ENCODE measurements around the gene SAMM50.

SAMM50 gene

DNA sequence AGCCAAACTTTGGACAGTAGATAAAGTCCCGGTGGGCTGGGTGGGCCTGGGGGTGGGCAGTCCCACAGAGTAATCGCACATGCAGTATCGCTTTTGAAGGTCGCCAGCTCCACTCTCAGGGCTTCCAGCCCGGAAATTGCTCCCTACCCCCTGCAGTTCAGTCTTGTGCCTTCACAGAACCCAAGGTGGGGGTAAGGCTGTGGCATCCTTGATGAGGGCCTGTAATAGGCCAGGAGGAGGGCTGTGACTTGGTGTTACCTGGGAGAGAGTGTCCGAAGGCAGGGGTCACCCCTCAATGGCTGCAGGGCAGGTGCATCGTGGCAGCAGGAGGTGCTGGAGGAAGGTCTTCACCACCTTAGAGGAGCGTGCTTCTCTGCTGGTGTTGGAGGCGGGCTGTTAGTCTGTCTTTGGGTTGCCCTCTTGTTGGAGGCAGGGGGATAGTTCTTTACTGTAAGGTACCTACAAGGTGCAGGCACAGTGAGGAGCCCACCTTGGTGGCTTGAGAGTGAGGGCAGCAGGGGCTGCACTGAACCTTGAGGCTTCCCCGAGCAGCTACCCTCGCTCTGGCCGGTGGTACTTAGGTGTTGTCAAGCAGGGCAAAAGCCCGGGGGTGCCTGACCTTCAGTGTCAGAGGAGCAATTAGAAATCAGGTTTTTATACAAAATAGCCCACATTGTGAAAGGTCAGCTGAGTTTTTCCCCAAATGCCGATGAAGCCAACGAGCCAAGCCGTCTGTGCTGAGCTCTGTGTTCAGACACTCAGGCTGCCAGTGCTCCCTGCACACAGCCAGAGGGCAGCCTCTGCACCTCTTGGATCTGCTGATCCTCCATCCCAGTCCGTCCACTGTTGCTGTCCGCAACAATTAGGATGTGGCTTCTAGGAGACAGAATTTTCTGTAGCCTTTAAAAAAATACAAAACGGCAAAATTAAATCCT is 21.9 kb downstream of the SAMM50 start:
- no peak for DNase-seq (ENCODE audit: low read depth)

DNA sequence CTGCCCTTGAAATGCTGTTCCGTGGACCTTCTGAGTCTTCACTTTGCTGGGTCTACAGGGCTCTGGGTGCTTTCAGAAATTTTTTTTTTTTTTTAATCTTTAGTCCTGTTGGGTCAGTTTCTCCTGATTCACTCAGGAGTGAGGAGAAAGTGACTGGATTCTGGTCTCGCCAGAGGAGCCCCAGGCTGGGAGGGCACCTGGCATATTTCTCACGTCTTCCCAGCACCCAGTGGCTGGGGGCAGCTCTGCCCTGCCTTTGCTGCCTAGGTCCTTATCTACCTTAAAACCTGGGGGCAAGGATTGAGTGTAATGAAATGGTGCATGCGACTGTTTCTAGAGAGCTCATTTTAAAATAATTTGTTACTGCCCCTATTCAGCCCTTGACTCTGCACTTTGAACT is 23.3 kb downstream of the SAMM50 start:
- no peak for DNase-seq (ENCODE audit: low read depth)

DNA sequence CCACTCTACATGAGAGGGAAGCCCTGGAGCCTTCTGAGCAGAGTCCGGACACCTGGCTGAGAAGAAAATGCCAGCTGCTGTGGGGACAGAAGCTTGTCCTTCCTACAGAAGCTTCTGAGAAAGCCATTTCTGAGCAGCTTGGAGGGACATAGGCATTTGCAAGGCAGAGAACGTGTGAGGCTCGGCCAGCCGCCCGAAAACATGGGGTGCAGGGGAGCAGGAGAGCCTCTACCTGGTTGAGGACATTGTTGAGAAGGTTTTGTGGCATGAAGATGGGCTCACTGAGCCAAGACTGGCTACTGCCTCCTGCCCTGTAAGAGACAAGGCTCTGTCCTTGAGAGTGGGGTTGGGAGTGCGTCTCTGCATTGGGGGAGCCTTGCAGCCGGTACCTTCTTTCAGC is 25.3 kb downstream of the SAMM50 start:
- DNase-seq (ENCODE audit: low read depth): no peak

DNA sequence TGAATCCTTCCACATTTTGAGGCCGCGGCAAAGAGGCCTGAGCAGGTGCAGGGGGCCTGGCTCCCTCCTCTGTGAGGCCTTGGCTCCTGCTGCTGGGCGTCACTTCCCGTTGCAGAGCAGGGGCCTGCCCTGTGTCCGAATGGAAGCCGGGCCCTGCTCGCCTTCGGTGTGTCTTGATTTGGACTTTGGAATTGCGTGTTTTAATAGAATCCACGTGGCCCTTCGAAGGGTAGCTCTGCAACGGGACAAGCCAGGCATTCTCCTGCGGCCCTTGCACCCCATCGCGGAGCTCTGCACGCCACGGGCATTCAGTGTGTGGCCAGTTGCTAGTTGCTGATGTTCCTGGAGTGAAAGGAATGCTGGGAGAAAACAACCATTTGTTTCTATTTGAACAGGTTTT is 25.8 kb downstream of the SAMM50 start:
- DNase-seq (ENCODE audit: low read depth): no peak

DNA sequence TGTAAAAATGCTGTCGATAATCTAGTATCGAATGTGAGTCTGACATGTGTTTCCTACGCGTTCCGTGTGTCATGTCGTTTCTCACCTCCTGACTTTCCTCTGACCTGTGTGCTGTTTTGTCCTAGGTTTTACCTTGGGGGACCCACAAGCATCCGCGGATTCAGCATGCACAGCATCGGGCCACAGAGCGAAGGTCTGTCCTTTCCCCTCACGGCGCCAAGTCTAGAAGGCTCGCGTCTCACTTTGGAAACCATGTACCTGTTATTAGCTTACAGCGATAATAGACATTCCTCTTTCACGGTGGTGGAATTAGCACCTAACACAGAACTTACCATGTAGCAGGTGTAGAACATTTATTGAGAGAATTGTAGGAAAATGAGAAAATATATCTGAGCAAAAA is 28.6 kb downstream of the SAMM50 start:
- DNase-seq (ENCODE audit: low read depth): no peak

DNA sequence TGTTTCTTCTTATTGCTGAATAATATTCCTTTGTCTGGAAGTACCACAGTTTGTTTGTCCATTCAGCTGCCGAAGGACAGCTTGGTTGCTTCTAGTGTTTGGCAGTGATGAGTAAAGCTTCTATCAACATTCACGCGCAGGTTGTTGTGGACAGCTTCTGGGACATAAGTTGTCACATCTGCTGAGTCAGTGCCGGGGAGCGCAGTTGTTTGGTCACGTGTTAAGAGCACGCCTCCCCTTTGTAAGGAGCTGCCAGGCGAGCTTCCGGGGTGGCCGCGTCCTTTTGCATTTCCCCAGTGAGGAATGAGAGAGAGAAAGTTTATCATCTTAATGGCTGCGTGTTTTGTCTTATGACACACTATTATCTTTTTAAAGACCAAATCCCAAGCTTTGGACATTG is 30.3 kb downstream of the SAMM50 start:
- no peak for DNase-seq (ENCODE audit: low read depth)

DNA sequence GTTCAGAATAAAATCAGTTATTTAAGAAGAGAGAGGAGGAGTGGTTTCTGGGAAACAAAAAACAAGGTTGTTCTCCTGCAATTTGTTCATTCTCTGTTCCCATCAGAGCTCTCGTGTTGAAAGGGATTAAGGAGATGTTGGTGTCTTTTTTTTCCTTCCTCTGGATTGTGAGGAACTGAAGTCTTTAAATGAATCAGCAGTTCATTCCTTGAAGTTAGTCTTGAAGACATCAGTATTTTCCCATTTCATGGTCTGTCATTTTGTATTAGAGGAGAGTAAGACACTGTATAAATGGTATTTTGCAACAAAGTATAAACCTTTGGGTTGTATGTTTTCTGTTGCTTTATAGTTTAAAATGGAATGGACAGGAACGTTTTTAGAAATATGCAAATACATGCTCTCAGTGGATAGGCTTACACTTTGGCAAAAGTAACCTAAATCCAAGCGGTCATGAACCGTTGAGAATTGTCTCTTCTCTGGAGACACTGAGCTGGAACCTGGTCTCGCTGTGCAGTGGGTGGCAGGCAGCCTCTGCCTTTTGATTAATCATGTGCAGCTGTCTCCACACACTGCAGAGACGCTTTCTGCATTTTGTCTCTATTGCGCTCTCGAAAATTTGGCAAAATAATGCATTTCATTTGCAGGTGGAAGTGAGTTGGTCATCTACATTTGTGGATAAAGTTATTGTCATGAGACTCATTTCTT is 33.0 kb downstream of the SAMM50 start:
- no peak for DNase-seq (ENCODE audit: low read depth)

DNA sequence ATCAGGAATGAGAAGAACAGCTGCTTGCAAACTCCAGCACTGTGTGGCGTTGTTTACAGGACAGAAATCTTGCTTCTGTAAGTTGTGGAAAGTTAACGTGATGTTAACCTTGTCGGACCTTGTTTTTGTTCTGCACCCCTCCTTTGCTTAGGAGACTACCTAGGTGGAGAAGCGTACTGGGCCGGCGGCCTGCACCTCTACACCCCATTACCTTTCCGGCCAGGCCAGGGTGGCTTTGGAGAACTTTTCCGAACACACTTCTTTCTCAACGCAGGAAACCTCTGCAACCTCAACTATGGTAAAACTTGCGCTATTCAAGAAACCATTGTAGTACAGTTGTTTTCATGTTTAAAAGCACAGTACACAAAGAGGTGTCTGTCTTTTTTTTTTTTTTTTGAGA is 33.7 kb downstream of the SAMM50 start:
- DNase-seq (ENCODE audit: low read depth): no peak

DNA sequence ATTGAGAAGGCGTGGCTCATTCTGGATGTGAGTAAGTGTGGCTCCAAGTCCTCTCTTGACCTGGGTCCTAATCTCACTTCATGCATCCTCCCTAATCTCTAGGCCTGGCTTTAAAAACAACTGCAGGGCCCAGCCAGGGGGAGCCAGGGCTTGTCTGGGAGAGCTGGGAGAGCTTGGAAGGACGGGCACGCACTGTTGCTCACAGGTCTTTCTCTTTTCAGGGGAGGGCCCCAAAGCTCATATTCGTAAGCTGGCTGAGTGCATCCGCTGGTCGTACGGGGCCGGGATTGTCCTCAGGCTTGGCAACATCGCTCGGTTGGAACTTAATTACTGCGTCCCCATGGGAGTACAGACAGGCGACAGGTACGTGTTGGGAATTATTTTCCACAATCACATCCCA is 34.8 kb downstream of the SAMM50 start:
- DNase-seq (ENCODE audit: low read depth): no peak

DNA sequence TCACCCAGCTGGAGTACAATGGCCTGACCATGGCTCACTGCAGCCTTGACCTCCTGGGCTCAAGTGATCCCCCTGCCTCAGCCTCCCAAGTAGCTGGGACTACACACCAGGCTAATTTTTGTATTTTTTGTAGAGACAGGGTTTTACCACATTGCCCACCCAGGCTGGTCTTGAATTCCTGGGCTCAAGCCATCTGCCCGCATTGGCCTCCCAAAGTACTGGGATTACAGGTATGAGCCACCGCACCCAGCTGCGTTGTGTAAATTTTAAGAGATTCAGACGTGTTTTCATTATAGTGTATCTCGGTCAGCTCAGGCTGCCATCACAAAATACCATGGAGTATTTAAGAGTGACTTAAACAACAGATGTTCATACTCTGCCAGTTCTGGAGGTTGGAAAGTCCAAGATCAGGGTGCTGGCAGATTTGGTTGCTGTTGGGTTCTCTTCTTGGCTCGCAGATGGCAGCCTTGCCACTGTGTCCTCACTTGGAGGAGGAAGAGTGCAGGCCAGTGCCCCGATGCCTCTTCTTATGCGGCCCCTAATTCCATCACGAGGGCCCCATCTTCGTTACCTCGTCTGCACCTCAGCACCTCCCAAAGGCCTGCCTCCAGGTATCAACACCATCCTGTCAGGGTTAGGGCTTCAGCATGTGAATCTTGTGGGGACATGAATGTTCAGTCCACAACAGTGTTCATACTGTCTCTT is 36.2 kb downstream of the SAMM50 start:
- DNase-seq (ENCODE audit: low read depth): no peak

DNA sequence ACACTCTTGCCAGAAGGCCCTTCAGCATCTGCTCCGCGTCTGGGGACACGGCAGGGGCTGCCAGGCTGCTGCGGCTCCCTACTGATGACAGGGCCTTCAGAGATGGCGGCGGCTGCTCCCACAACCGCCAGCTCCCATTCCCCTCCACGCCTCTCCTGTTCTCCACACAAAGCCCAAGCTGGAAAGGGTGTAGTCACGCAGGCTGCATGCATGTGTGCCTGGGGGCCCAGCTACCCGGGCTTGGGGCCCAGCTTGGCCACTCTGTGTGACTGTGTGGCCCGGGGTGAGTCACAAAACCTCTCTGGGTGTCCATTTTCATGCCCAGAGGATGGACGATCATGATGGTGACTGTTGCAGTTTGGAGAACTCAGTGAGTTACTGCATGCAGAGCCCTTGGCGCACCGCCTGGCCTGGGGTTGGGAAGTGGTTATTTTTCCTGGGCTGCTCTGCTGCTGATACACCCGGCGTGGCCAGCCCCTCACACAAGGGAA is 37.1 kb downstream of the SAMM50 start:
- DNase-seq (ENCODE audit: low read depth): no peak

DNA sequence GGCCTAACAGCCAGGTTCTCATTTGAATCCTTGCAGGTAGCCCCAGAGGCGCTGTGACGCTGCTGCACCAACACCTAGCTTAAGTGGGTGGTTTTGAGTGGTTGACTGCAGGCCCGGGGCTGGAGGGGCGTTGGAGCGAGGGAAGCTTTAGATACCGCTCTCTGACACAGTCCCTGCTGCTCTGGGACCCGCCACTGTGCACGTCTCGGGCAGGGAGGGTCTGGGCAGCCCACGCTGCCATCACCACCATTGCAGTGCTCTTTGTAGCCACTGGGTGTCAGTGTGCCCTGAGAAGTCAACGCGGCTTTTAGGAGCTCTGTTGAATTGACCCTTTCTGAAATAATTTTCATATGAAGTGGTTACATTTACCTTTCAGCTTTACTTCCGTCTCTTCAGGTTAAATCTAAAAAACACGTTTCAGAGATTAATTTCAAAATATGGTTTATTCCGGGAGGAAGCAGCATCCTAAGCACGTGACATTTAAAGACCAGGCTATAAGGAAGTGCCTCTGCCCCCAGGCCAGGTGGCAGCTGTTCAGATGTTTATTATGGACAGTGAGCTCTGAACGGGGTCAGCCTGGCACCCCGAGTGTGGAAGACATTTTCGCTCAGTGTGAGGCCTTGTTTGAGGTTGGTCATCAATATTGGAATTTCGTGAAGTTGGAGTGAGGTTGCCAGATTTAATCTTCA is 38.0 kb downstream of the SAMM50 start:
- DNase-seq (ENCODE audit: low read depth): peak; percentile 39

DNA sequence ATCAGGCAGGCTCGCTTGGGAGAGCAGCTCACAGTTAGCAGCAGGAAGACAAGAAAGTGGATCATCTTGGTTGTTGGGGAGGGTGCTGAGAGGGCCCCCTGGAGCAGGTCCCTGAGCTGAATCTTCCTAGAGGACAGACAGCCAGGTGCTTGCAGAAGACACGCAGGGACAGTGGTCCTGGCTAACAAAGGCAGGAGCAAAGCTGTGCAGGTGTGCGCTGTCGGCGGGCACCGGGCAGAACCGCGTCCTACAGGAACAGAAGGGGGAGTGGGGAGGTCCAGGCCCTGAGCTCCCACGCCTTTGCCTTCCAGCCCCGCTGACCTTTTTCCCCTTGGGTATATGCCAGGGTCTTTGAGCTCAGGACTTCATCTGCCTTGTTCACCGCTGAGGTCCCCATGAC is 38.8 kb downstream of the SAMM50 start:
- no peak for DNase-seq (ENCODE audit: low read depth)

DNA sequence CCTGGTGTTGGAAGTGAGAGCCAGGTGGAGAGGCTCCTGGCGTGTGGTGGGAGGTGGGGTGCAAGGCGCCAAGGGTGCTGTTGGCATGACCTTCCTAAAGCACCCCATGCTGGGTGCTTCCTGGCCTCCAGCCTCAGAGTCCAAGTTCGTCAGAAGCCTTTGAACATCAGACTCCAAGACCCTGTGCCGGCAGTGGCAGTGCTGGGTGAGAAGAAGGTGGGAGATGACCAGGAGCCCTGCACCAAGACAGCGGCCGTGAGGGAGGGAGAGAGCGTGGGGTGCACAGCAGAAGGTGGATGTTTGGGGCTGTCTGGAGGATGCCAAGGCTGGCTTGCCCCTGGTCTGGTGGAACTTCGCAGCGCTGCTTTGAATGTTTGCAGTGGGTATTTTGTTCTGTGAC is 39.2 kb downstream of the SAMM50 start:
- DNase-seq (ENCODE audit: low read depth): no peak

DNA sequence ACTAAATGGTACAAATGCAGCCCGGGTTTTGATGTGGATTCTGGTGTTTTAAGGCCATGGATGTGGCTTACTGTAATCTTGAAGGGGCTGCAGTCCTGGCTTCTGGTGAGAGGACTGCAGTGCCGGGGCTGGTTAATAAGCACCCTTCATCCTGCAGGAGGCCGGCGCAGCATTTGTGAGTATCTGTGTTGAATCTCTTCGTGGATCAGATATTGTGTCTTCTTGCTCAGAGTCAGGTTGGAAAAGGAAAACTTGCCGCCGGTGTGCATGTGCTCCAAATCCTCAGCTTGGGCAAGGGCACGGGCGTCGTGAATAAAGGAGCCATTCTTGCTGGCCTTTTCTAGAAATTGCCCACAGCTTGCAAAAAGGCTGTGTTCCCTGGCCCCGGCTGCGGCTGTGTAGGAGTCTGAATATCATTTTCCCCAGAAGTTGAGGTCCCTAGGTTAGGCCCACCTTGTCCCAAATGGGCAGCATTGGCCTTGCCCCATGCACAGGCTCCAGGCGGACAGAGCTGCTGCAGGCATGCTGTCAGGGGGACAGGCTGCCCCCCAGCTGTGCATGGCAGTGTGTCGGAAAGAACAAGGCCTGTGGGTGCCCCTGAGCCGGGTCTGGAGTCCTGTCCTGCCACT is 39.9 kb downstream of the SAMM50 start:
- no peak for DNase-seq (ENCODE audit: low read depth)

DNA sequence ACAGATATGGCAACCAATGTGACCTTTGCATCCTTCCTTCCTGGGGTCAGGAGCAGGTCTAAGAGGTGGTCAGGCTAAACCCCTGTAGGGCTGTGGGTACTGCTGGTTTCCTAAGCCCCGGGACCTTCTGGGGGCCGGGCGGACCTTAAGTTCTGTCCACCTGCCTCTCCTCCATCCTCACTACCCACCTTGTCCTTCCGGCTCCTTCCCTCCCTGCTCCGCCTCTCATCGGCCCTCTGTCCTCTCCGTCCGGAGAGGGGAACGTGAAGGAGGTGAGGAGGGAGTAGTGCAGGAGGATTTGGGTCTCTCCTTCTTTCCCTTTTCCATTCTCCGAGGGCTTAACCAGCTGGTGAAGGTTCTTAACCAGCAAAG is 40.5 kb downstream of the SAMM50 start:
- DNase-seq (ENCODE audit: low read depth): no peak

DNA sequence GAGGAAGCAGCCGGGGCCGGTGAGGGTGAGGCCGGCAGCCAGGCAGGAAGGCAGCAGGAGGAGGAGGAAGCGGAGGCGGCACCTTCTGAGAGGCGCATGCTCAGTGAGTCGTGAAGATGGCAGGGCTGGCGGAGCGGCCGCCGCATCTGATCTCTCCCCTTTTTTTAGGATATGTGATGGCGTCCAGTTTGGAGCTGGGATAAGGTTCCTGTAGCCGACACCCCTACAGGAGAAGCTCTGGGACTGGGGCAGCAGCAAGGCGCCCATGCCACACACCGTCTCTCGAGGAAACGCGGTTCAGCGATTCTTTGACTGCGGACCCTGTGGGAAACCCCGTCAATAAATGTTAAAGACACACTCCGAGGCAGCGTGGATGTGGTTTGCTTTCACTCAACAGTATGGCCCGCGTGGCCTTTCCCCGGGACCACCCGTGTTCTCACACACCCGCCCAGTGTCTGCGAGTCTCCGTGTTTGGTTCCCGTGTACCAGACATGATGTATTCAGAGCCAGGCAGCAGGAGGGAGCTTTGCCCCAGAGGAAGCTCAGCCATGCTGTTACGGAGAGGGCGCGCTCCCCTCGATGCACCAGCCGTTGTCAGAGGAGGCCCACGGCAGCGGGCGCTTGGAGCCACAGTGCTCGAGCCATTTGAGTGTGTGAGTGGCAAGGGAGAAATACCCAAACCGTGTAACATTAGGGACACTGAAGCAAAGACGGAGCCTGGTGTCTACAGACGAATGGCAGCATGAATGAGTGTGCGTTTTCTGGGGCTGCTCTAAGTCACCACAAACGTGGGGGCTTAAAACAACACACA is 41.1 kb downstream of the SAMM50 start:
- peak; percentile 66 for DNase-seq (ENCODE audit: low read depth)

DNA sequence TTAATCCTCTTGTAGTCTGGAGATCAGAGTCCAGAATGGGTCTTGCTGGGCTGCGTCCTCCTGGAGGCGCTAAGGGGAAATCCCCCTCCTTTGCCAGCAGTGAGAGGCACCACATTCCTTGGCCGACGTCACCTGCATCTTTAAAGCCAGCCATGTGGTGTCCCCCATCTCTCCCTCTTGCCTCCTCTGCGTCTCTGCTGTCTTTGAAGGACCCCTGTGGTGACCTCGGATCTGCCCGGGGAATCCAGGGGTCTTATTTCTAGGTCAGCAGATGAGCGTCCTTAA is 41.7 kb downstream of the SAMM50 start:
- no peak for DNase-seq (ENCODE audit: low read depth)

DNA sequence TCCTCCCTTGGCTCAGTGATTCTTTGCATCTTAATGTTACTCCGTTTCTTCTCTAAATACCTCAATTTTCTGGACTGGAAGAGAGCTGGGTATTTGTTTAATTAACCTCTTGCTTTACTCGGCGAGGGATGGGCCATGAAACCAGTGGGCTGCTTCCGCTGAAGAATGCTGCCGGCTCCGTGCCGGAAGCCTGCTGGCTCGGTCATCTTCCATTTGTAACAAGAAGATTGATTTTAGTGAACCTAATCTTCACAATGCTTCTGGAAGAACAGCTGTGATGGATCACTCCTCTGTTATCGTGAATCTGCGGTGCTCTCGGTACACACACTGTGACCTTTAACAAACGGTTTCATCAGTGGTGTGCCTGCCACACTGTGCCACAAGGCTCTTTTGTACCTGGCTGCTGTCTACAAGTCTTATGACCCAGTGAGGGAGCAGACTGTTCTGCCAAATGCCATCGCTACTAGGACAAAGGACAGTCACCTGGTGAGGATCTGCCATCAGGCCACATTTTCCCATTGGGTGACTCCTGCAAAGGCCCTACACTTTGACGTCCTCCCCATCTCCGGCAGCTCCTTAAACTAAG is 43.5 kb downstream of the SAMM50 start:
- DNase-seq (ENCODE audit: low read depth): no peak

DNA sequence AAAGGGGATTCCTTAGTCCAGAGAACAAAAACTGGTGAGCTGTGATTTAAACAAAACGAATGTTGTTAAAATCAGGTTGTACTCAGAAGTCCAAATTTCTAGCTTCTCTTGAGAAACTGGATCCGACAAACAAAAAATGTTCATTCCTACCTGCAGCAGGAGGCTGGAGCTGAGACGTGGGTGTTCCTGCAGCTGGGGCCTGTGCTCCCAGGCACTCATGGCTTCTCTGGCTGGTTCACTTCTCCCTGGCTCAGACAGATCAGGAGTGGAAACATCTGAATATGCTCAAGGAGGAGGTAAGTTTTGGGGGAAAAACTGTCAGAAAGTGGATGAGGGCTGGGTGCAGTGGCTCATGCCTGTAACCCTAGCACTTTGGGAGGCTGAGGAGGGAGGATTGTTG is 44.1 kb downstream of the SAMM50 start:
- DNase-seq (ENCODE audit: low read depth): no peak

DNA sequence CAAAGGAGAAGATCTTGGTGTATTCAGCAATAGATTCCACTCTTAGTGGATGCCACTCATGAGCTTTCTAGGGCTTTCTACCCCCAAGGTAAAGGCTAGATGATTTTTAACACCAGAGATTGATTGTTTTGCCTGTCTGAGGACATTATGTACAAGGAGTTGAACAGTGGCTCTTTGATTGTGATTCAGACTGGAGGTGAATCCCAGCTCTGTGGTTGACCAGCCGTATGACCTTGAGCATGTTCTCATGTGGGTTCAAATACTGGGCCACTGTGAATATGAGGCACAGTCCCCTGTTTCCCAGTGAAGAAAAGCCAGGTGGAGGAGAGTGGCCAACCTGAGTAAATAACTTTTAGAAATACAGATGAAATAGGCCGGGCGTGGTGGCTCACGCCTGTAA is 44.9 kb downstream of the SAMM50 start:
- no peak for DNase-seq (ENCODE audit: low read depth)
